ENCODE results near the gene CYP1A2. TPM values are rescaled to one million over a fixed set of nuclear protein-coding genes. Genes with fewer than 3 reads are reported as not detected.

Gene CYP1A2
- total and polyA plus RNA-seq, 9 of the 15 experiments (the other 6 are each of a cell fraction or from before 2014, with no cell fraction given): not detected

DNA sequence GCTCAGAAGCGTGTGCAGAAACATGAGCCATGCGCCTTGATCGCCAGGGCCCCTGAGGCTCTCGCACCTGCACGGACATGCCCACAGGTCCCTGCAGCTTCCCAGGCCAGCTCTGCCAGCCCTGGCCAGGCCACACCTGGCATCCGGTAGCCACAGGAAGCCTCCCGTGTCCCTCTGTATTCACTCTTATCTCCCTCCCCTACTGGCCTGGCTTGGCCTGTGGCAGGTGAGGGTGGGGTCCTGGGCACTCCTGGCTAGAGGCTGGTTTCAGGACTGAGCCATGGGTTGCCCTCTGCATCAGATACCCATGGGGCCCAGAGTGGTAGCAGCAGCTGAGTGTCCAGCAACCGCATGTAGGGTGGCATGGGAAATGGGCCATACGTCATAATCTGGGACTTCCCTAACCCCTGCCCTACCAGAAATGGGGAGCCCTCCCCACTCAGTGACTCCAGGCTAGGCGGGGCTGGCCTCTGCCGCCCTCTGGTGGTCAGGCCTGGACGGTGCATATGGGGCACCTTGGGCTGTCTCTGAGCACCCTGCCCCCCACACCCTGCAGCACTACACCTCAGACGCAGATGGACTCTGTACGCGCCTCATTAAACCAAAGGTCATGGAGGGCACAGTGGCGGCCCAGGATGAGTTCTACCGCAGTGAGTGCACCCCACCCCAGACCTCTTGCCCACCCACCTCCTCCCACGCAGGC, 51.4 kb downstream of the CYP1A2 start:
- no peak overlapping the region for H3K4me2 ChIP-seq (ENCODE audit: insufficient read depth, low read length)
- H3K4me1 ChIP-seq (replicated peaks in 1 of 2; ENCODE audit: control insufficient read depth in 2 of 2, insufficient read depth in 2 of 2, low read length in 2 of 2): peaks cover 0 to 43% of the 10 kb centered on the region in 2 experiments; a peak in 3 of 5 replicates
- H3K9me3 ChIP-seq (replicated peaks; ENCODE audit: control insufficient read depth, insufficient read depth, low read depth, low read length): no peaks in the 10 kb centered on the region
- BruUV-seq (replicated peaks): no TSS peak
- H3K9ac ChIP-seq (ENCODE audit: insufficient read depth in 1 of 2, low read depth in 2 of 2, low read length in 2 of 2): no peak overlapping the region; a peak in 1 of 4 replicates
- H3K79me2 ChIP-seq (ENCODE audit: control insufficient read depth, insufficient read depth, low read length): no peaks in the 10 kb centered on the region; the same call in 2 of the 3 replicates
- no peak overlapping the region for H2AFZ ChIP-seq (ENCODE audit: low read depth, low read length)
- no peak overlapping the region for H3K4me3 ChIP-seq
- H3K9me1 ChIP-seq (ENCODE audit: control insufficient read depth, insufficient read depth, low read length): peaks cover 10% of the 10 kb centered on the region
- in situ Hi-C loops (cut with MboI) (no loop called here), intact Hi-C loops (cut with micrococcal nuclease) (loop anchor here (1.0 kb wide), 2 partner anchors 29 to 150 kb away; no protein-coding TSS in a partner anchor)
- peaks cover 71% of the 10 kb centered on the region; the same call in 2 of the 3 replicates for H3K36me3 ChIP-seq (ENCODE audit: control insufficient read depth, insufficient read depth, low read length)
- ATAC-seq: peak; percentile 99
- H3K27ac ChIP-seq (ENCODE audit: extremely low read depth, low read depth, low read length): no peak overlapping the region
- H3K27me3 ChIP-seq (ENCODE audit: control insufficient read depth in 2 of 2, insufficient read depth in 2 of 2, low read length in 2 of 2): no peaks in the 10 kb centered on the region
- CTCF ChIA-PET (ENCODE audit: low intra/inter-chr PET ratio): interaction anchor here (0.7 to 2.3 kb wide), 5 partner anchors 12 to 426 kb away, joined by 3 to 41 read pairs (median 3); no protein-coding TSS in a partner anchor
- POLR2A ChIA-PET: interaction anchor here (0.7 to 1.5 kb wide), 3 partner anchors 9 to 29 kb away, joined by 3 to 4 read pairs (median 3); no protein-coding TSS in a partner anchor
- DNase-seq (ENCODE audit: extremely low read depth in 1 of 4, low spot score in 3 of 4): peak; percentile 84 to 95 (median 92)
- peak; percentile 83 for FAIRE-seq
- WGBS (ENCODE audit: insufficient coverage, low coverage, missing lambda C conversion rate): 44% methylated on average over 17 of the region's 18 CpGs
- peaks cover 14% of the 10 kb centered on the region for H4K20me1 ChIP-seq (replicated peaks; ENCODE audit: control insufficient read depth, insufficient read depth, low read length)
- TF ChIP-seq ATF1 (CRISPR knock-in tag; IDR thresholded peaks at IDR 0.05) (no peak), ATF1 (tag; IDR thresholded peaks at IDR 0.05) (peak; percentile 61; the same call in 1 of the 2 replicates), POLR2AphosphoS2 (IDR thresholded peaks at IDR 0.05; ENCODE audit: low read length) (peak; percentile 46; the same call in 1 of the 2 replicates), CTBP1 (IDR thresholded peaks at IDR 0.05; ENCODE audit: borderline replicate concordance) (peak; percentile 57; the same call in 1 of the 2 replicates), C11orf30 (IDR thresholded peaks at IDR 0.05; ENCODE audit: low read depth) (no peak), CC2D1A (IDR thresholded peaks at IDR 0.05) (peak; percentile 66; the same call in 1 of the 2 replicates), MYC (IDR thresholded peaks at IDR 0.05; ENCODE audit: low read depth, low read length) (peak; percentile 40; the same call in 1 of the 2 replicates), MYC (CRISPR knock-in tag; IDR thresholded peaks at IDR 0.05; ENCODE audit: borderline replicate concordance, low read depth) (no peak), POLR2G (IDR thresholded peaks at IDR 0.05; ENCODE audit: low read depth, low read length) (no peak), ZNF707 (CRISPR knock-in tag; conservative IDR thresholded peaks at IDR 0.05) (no peak)
- TF ChIP-seq, protein P1, sequence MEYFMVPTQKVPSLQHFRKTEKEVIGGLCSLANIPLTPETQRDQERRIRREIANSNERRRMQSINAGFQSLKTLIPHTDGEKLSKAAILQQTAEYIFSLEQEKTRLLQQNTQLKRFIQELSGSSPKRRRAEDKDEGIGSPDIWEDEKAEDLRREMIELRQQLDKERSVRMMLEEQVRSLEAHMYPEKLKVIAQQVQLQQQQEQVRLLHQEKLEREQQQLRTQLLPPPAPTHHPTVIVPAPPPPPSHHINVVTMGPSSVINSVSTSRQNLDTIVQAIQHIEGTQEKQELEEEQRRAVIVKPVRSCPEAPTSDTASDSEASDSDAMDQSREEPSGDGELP (CRISPR knock-in tag; IDR thresholded peaks at IDR 0.05; ENCODE audit: borderline replicate concordance): peak; percentile 65; the same call in 1 of the 2 replicates
- TF ChIP-seq, protein P2, sequence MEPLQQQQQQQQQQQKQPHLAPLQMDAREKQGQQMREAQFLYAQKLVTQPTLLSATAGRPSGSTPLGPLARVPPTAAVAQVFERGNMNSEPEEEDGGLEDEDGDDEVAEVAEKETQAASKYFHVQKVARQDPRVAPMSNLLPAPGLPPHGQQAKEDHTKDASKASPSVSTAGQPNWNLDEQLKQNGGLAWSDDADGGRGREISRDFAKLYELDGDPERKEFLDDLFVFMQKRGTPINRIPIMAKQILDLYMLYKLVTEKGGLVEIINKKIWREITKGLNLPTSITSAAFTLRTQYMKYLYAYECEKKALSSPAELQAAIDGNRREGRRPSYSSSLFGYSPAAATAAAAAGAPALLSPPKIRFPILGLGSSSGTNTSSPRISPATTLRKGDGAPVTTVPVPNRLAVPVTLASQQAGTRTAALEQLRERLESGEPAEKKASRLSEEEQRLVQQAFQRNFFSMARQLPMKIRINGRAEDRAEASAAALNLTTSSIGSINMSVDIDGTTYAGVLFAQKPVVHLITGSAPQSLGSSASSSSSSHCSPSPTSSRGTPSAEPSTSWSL (CRISPR knock-in tag; IDR thresholded peaks at IDR 0.05; ENCODE audit: borderline replicate concordance): no peak
- TF ChIP-seq, protein P3, sequence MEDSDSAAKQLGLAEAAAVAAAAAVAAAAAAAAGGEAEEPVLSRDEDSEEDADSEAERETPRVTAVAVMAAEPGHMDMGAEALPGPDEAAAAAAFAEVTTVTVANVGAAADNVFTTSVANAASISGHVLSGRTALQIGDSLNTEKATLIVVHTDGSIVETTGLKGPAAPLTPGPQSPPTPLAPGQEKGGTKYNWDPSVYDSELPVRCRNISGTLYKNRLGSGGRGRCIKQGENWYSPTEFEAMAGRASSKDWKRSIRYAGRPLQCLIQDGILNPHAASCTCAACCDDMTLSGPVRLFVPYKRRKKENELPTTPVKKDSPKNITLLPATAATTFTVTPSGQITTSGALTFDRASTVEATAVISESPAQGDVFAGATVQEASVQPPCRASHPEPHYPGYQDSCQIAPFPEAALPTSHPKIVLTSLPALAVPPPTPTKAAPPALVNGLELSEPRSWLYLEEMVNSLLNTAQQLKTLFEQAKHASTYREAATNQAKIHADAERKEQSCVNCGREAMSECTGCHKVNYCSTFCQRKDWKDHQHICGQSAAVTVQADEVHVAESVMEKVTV (CRISPR knock-in tag; IDR thresholded peaks at IDR 0.05): peak; percentile 66; the same call in 1 of the 2 replicates
- TF ChIP-seq, protein P4, sequence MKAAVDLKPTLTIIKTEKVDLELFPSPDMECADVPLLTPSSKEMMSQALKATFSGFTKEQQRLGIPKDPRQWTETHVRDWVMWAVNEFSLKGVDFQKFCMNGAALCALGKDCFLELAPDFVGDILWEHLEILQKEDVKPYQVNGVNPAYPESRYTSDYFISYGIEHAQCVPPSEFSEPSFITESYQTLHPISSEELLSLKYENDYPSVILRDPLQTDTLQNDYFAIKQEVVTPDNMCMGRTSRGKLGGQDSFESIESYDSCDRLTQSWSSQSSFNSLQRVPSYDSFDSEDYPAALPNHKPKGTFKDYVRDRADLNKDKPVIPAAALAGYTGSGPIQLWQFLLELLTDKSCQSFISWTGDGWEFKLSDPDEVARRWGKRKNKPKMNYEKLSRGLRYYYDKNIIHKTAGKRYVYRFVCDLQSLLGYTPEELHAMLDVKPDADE (conservative IDR thresholded peaks at IDR 0.05; ENCODE audit: control insufficient read depth, low read depth, low read length): 0 out of 2 replicates have a peak, but pooled peaks have one; percentile 43

Data from K562 (cell line).